K562 (cell line): ENCODE results near the gene RIPK3. TPM values are rescaled to one million over a fixed set of nuclear protein-coding genes. Genes with fewer than 3 reads are reported as not detected.

Experiments used
- ATAC-seq: fragments of 200-7000 bp; cut with Tn5 transposase; 3 replicates; pipeline ENCODE4 v1.9.1; 2020; ENCODE audit warnings: moderate library complexity
- BruUV-seq: library from RNA; stranded (reverse); fragments of 400-500 nt; replicated peaks from 2 replicates; lab custom pipeline; 2021; lab: Mats Ljungman, UMichigan
- CTCF ChIA-PET: fragments of 300-600 bp; formaldehyde crosslinking; extraction: SDS; loops from one replicate; lab custom pipeline; 2021; ENCODE audit warnings: low intra/inter-chr PET ratio; lab: Yijun Ruan, JAX
- POLR2A ChIA-PET: fragments of 300-600, 350-650 bp; sonication (Branson Sonifier 250); formaldehyde crosslinking; extraction: SDS; loops from one replicate; lab custom pipeline; 2021; ENCODE audit warnings: antibody characterized with exemption, inconsistent platforms; lab: Yijun Ruan, JAX
- DNase-seq, 4 experiments: peaks; one replicate each; pipeline versions ENCODE4 v3.0.0 to v3.0.0-alpha.2; 2011 to 2018; ENCODE audit warnings: low spot score in 3 of 4, mixed read lengths in 3 of 4; ENCODE audit errors: extremely low read depth in 1 of 4
- FAIRE-seq: peaks from 2 replicates; lab custom pipeline; 2011; peaks lifted over from hg19 to GRCh38; lab: Jason Lieb, UNC
- H2AFZ ChIP-seq: 2 replicates; pipeline ENCODE4 v1.6.0; 2011; ENCODE audit warnings: low read depth, low read length, control low read depth, inconsistent platforms
- H3K27ac ChIP-seq: fragments of 200-600 bp; 3 replicates; pipeline ENCODE4 v1.8.0; 2011; ENCODE audit warnings: low read depth, mild to moderate bottlenecking, control low read depth, inconsistent platforms, low read length, moderate library complexity, mixed read lengths; ENCODE audit errors: extremely low read depth
- H3K27me3 ChIP-seq, 2 experiments: fragments of 300-600 bp in 1 of 2; 2 replicates in 1 of 2; 3 replicates in 1 of 2; pipeline versions ENCODE4 v1.6.0 to v1.8.0; 2011; ENCODE audit warnings: inconsistent platforms in 2 of 2, low read length in 2 of 2, mild to moderate bottlenecking in 1 of 2, mixed read lengths in 1 of 2, moderate library complexity in 1 of 2; ENCODE audit not compliant: control insufficient read depth in 2 of 2, insufficient read depth in 2 of 2
- H3K36me3 ChIP-seq: fragments of 300-600 bp; 3 replicates; pipeline ENCODE4 v1.8.0; 2011; ENCODE audit warnings: mild to moderate bottlenecking, low read length, inconsistent platforms; ENCODE audit not compliant: control insufficient read depth, insufficient read depth
- H3K4me1 ChIP-seq, 2 experiments: fragments of 200-600 bp in 1 of 2; replicated peaks in 1 of 2; 2 replicates in 1 of 2; 3 replicates in 1 of 2; pipeline versions ENCODE4 v1.5.1 to v1.8.0; 2011; ENCODE audit warnings: inconsistent platforms in 2 of 2, low read length in 2 of 2, mild to moderate bottlenecking in 1 of 2, mixed read lengths in 1 of 2, moderate library complexity in 1 of 2; ENCODE audit not compliant: control insufficient read depth in 2 of 2, insufficient read depth in 2 of 2
- H3K4me2 ChIP-seq: 2 replicates; pipeline ENCODE4 v1.6.1; 2011; ENCODE audit warnings: low read length, control low read depth, inconsistent platforms, mixed read lengths; ENCODE audit not compliant: insufficient read depth
- H3K4me3 ChIP-seq: fragments of 200-600 bp; sonication (generic), shearing (Covaris generic); 2 replicates; pipeline ENCODE4 v1.5.1; 2016; ENCODE audit warnings: control low read depth, inconsistent platforms
- H3K79me2 ChIP-seq: fragments of 200-600 bp; 3 replicates; pipeline ENCODE4 v1.8.0; 2011; ENCODE audit warnings: low read length, inconsistent platforms; ENCODE audit not compliant: control insufficient read depth, insufficient read depth
- H3K9ac ChIP-seq, 2 experiments: 2 replicates each; pipeline versions ENCODE4 v1.6.0 to v1.6.1; 2011; ENCODE audit warnings: low read depth in 2 of 2, low read length in 2 of 2, control low read depth in 1 of 2, inconsistent platforms in 1 of 2, mild to moderate bottlenecking in 1 of 2, mixed read lengths in 1 of 2; ENCODE audit not compliant: insufficient read depth in 1 of 2
- H3K9me1 ChIP-seq: one replicate; pipeline ENCODE4 v1.6.0; 2011; ENCODE audit warnings: inconsistent platforms, mild to moderate bottlenecking, low read length, moderate library complexity; ENCODE audit not compliant: control insufficient read depth, insufficient read depth
- H3K9me3 ChIP-seq: replicated peaks from 2 replicates; pipeline ENCODE4 v1.5.1; 2011; ENCODE audit warnings: low read depth, low read length, inconsistent platforms; ENCODE audit not compliant: control insufficient read depth, insufficient read depth
- H4K20me1 ChIP-seq: replicated peaks from 2 replicates; pipeline ENCODE4 v1.6.1; 2011; ENCODE audit warnings: low read length, inconsistent platforms, mixed read lengths; ENCODE audit not compliant: control insufficient read depth, insufficient read depth
- CREM ChIP-seq: IDR thresholded peaks from 2 replicates; pipeline ENCODE4 v1.6.1; 2014; ENCODE audit warnings: antibody characterized with exemption, low read depth
- FOS ChIP-seq: IDR thresholded peaks from 3 replicates; pipeline ENCODE4 v1.6.1; 2011; ENCODE audit not compliant: insufficient read length; ENCODE audit errors: extremely low read depth
- JUND ChIP-seq, 2 experiments: IDR thresholded peaks; 2 replicates in 1 of 2; 3 replicates in 1 of 2; pipeline ENCODE4 v1.6.1; 2011; ENCODE audit warnings: borderline replicate concordance in 2 of 2, low read depth in 2 of 2, low read length in 2 of 2, improper control_type of control experiment in 1 of 2, missing biosample characterization in 1 of 2, missing genetic modification characterization in 1 of 2, missing genetic modification reagents in 1 of 2
- MECOM ChIP-seq: fragments of 250-450 bp; sonication (Bioruptor Pico); IDR thresholded peaks from 2 replicates; pipeline ENCODE4 v1.8.0; 2022; ENCODE audit warnings: inconsistent platforms
- NCOA2 ChIP-seq, 2 experiments: fragments of 450-650 bp; IDR thresholded peaks; 2 replicates each; pipeline ENCODE4 v1.6.1; 2018; ENCODE audit warnings: mild to moderate bottlenecking in 2 of 2, moderate library complexity in 1 of 2; ENCODE audit not compliant: partially characterized antibody in 2 of 2
- NFATC3 ChIP-seq: fragments of 450-650 bp; IDR thresholded peaks from 2 replicates; pipeline ENCODE4 v1.6.1; 2017; ENCODE audit warnings: mild to moderate bottlenecking
- ZBTB8A ChIP-seq: fragments of 450-650 bp; IDR thresholded peaks from 2 replicates; pipeline ENCODE4 v1.6.1; 2018; ENCODE audit warnings: mild to moderate bottlenecking, moderate library complexity; ENCODE audit not compliant: partially characterized antibody
- ZNF57 ChIP-seq: fragments of 450-650 bp; formaldehyde crosslinking; IDR thresholded peaks from 2 replicates; pipeline ENCODE4 v1.4.0; 2020; ENCODE audit warnings: mild to moderate bottlenecking, moderate library complexity
- WGBS: fragments of 100-300 bp; shearing (Covaris generic); methylation state at CpG from one replicate; pipeline ENCODE4 v1.1.6; 2016; ENCODE audit warnings: low coverage, mixed read lengths; ENCODE audit not compliant: insufficient coverage; ENCODE audit errors: missing lambda C conversion rate; 5-methylcytosine and 5-hydroxymethylcytosine counted together
- in situ Hi-C: fragments of 300-500 bp; cut with MboI; formaldehyde crosslinking; loops from 4 replicates; pipeline ENCODE4 v1.15.0; 2018; ENCODE audit warnings: inconsistent platforms, mixed read lengths
- intact Hi-C: fragments of 100-400 bp; cut with micrococcal nuclease; formaldehyde crosslinking; loops from 2 replicates; pipeline ENCODE4 v1.14.2; 2022
- polyA plus RNA-seq, 8 experiments: library from polyadenylated mRNA; depleted of rRNA in 4 of 8; stranded (reverse) in 5 of 8; unstranded in 3 of 8; fragments of >200 nt; fragmentation: Nextera tagmentation in 2 of 8; fragmentation: Illumina TruSeq in 1 of 8; extraction: Ambion mirVana in 2 of 8; extraction: Trizol in 1 of 8; gene quantifications; 2 replicates each; pipeline versions ENCODE4 v1.2.1 to v1.2.3, GENCODE V29; 2011 to 2014; ENCODE audit warnings: inconsistent platforms in 1 of 8, missing spikeins in 1 of 8
- total RNA-seq, 7 experiments: library from RNA; depleted of rRNA in 6 of 7; stranded (reverse); fragments of >200 nt in 6 of 7; fragmentation: Illumina TruSeq in 2 of 7; extraction: Trizol in 2 of 7; gene quantifications; 2 replicates each; pipeline versions ENCODE4 v1.2.1 to v1.2.3, GENCODE V29; 2011 to 2021; ENCODE audit warnings: low replicate concordance in 1 of 7

Gene RIPK3
- total and polyA plus RNA-seq, 9 of the 15 experiments (the other 6 are each of a cell fraction or from before 2014, with no cell fraction given): 0.03 to 0.43 (median 0.28) TPM; not detected in 3

- H4K20me1 ChIP-seq: no peaks in the 10 kb centered on the region
- no peaks in the 10 kb centered on the region for H3K79me2 ChIP-seq
- no peak for FAIRE-seq
- H3K27ac ChIP-seq: no peak overlapping the region
- H2AFZ ChIP-seq: peak overlapping the region; percentile 40; the same call in 1 of the 2 replicates
- H3K9me3 ChIP-seq: no peaks in the 10 kb centered on the region
- H3K4me3 ChIP-seq: no peak overlapping the region
- no TSS peak for BruUV-seq
- CTCF ChIA-PET: no interaction called here
- POLR2A ChIA-PET: interaction anchor here (0.6 to 0.8 kb wide), 3 partner anchors 11 to 28 kb away, joined by 3 to 4 read pairs (median 3); no protein-coding TSS in a partner anchor
- 17% methylated on average over 1 of the region's 1 CpG for WGBS
- H3K4me2 ChIP-seq: no peak overlapping the region
- intact Hi-C loops (no loop called here), in situ Hi-C loops (loop anchor here (25.0 kb wide), 1 partner anchor 340 kb away; no protein-coding TSS in a partner anchor)
- no peak overlapping the region for H3K9ac ChIP-seq
- H3K36me3 ChIP-seq: no peaks in the 10 kb centered on the region
- DNase-seq: no peak
- no peaks in the 10 kb centered on the region for H3K27me3 ChIP-seq
- peaks cover 0 to 10% of the 10 kb centered on the region in 2 experiments; a peak in 3 of 5 replicates for H3K4me1 ChIP-seq
- H3K9me1 ChIP-seq: no peaks in the 10 kb centered on the region
- no peak for TF ChIP-seq NFATC3
- no peak for TF ChIP-seq MECOM (CRISPR knock-in tag)
- TF ChIP-seq FOS: no peak
- no peak for TF ChIP-seq ZBTB8A
- TF ChIP-seq ZNF57 (CRISPR knock-in tag): no peak
- no peak for TF ChIP-seq CREM
- TF ChIP-seq JUND (IDR thresholded peaks at IDR 0.05; ENCODE audit: borderline replicate concordance, low read depth, low read length): no peak
- TF ChIP-seq JUND (tag; IDR thresholded peaks at IDR 0.05; ENCODE audit: borderline replicate concordance, low read depth, low read length): no peak
- no peak for TF ChIP-seq NCOA2 (IDR thresholded peaks at IDR 0.05; ENCODE audit: partially characterized antibody in 2 of 2)
- ATAC-seq: no peak; the same call in 2 of the 3 replicates
Measured at GRCh38 chr14:24347134-24347533, 7.3 kb upstream of the RIPK3 start.
